Panc1 (cell line): Measurements from ENCODE around the gene ATP2B2.
A peak's percentile ranks its signal among the peaks of the same experiment; 100 is the strongest.

Experiments
- POLR2AphosphoS5 ChIP-seq: IDR thresholded peaks from 2 replicates; pipeline ENCODE4 v1.6.1; 2012; ENCODE audit warnings: mild to moderate bottlenecking, low read depth, low read length, moderate library complexity
- TF ChIP-seq, protein P1 (sequence below): fragments of 450-650 bp; IDR thresholded peaks from 2 replicates; pipeline ENCODE4 v1.5.1; 2017; ENCODE audit warnings: mild to moderate bottlenecking

DNA sequence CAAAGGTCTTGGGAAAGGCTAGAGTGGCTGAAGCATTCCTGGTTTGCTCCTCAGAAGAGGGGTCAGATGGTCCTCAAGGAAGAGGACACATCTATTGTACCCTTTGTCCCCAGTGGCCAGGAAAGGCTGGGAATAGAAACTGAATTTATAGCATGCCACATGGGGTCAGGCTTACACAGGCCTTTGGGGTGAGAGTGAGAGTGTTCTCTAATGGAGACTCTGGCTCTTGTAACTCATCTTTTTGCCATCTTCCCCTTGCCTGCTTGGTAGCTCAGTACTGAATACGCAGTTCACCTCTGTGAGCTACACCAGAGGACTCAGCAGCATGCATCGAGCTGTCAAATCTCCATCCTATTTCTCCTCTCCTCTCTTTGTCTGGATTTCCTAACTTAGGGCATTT is 87.5 kb downstream of the ATP2B2 start:
- TF ChIP-seq, protein P1, sequence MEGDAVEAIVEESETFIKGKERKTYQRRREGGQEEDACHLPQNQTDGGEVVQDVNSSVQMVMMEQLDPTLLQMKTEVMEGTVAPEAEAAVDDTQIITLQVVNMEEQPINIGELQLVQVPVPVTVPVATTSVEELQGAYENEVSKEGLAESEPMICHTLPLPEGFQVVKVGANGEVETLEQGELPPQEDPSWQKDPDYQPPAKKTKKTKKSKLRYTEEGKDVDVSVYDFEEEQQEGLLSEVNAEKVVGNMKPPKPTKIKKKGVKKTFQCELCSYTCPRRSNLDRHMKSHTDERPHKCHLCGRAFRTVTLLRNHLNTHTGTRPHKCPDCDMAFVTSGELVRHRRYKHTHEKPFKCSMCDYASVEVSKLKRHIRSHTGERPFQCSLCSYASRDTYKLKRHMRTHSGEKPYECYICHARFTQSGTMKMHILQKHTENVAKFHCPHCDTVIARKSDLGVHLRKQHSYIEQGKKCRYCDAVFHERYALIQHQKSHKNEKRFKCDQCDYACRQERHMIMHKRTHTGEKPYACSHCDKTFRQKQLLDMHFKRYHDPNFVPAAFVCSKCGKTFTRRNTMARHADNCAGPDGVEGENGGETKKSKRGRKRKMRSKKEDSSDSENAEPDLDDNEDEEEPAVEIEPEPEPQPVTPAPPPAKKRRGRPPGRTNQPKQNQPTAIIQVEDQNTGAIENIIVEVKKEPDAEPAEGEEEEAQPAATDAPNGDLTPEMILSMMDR = peak; percentile 60
- TF ChIP-seq POLR2AphosphoS5 = no peak
